ENCODE results near the gene TMEM72. TPM values are rescaled to one million over a fixed set of nuclear protein-coding genes. Genes with fewer than 3 reads are reported as not detected.

TMEM72 gene
- total RNA-seq, 4 donors from 2014 or later = not detected

DNA sequence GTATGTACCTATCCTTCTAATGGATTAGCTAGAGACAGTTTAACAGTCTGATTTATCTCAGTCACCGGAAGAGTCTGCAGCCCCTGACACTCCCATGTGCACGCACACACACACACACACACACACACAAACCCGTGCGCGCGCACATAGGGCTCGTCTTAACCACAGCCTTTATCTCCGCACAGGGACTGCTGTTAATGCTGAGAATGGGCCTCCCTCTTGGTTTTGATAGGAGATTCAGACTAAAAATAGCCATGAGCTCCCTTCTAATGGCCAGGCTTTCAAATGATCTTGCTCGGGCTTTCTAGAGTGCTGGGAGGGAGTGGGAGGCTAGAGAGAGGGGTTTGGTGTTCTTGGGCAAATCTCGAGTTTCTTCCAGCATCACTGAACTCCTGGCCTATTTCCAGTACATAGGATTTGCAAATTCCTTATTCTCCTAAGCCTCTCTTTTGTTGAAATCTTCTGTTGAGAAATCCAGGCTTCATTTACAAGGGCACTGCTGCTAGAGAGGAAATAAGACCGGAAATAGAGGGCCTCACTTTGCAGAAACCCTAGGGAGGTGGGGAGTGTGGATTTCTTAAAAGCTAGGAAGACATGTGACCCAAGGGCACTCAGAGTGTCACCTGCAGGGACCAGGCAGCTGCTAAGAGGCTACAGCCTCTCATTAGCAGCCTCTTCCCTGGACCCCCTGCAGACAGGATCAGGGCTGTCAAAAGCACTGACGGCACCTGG, 2.4 kb downstream of the TMEM72 start:
- TF ChIP-seq CTCF (IDR thresholded peaks at IDR 0.05) (no peak), POLR2A (IDR thresholded peaks at IDR 0.05) (no peak)
- 71 to 81% methylated on average over 12 of the region's 12 CpGs for WGBS, 2 donors
- no peak for DNase-seq (ENCODE audit: low spot score in 2 of 2)
- no peak overlapping the region for H3K4me3 ChIP-seq (ENCODE audit: low read depth, poor library complexity, severe bottlenecking)
- intact Hi-C loops (cut with DNase I; ENCODE audit: low total_unique reads) = no loop called here

- H3K4me3 ChIP-seq (ENCODE audit: low read depth, poor library complexity, severe bottlenecking) = no peak overlapping the region
- TF ChIP-seq POLR2A (IDR thresholded peaks at IDR 0.05) (no peak), CTCF (IDR thresholded peaks at IDR 0.05) (no peak)
- intact Hi-C loops (cut with DNase I; ENCODE audit: low total_unique reads) = no loop called here
- no peak for DNase-seq (ENCODE audit: low spot score in 2 of 2)
- WGBS, 2 donors = 83 to 93% methylated on average over 2 of the region's 2 CpGs
These were observed 3.8 kb downstream of the TMEM72 start for GRCh38 chr10:44914891-44915290.

DNA sequence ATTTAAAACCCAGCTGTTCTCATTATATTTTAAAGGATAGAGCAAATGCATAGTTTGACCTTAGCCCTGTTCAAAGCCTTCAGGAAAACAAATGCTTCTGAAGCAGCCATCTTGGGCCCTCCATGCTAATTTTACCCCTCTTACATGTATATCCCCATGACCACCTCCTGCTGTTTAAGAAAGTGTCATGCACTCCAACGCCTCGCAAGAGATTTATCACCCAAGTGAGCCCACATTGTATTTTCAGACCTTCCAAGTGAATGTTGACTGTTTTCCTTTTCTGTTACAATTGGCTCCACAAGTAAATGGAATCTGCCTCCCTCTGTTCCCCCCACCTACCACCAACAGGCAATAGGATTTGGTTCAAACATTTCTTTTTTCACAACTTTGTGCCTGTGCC, 5.3 kb downstream of the TMEM72 start:
- no peak for DNase-seq (ENCODE audit: low spot score in 2 of 2)
- 87 to 90% methylated on average over 2 of the region's 2 CpGs for WGBS, 2 donors
- intact Hi-C loops (cut with DNase I; ENCODE audit: low total_unique reads) = no loop called here
- no peak for TF ChIP-seq POLR2A (IDR thresholded peaks at IDR 0.05)
- TF ChIP-seq CTCF (IDR thresholded peaks at IDR 0.05) = no peak
- no peak overlapping the region for H3K4me3 ChIP-seq (ENCODE audit: low read depth, poor library complexity, severe bottlenecking)

GRCh38 chr10:44917848-44918247, 6.7 kb downstream of the TMEM72 start:
- DNase-seq (ENCODE audit: low spot score in 2 of 2) = peak in 1 of 2 donors; percentile 13
- TF ChIP-seq CTCF (IDR thresholded peaks at IDR 0.05) = no peak
- intact Hi-C loops (cut with DNase I; ENCODE audit: low total_unique reads) = no loop called here
- H3K4me3 ChIP-seq (ENCODE audit: low read depth, poor library complexity, severe bottlenecking) = no peak overlapping the region
- 57 to 68% methylated on average over 3 of the region's 3 CpGs for WGBS, 2 donors

- DNase-seq (ENCODE audit: low spot score in 2 of 2) = peak in 1 of 2 donors; percentile 46
- WGBS, 2 donors = 82 to 97% methylated on average over 3 of the region's 3 CpGs
- no peak for TF ChIP-seq POLR2A (IDR thresholded peaks at IDR 0.05)
- no peak overlapping the region for H3K4me3 ChIP-seq (ENCODE audit: low read depth, poor library complexity, severe bottlenecking)
- intact Hi-C loops (cut with DNase I; ENCODE audit: low total_unique reads) = no loop called here
These were observed 9.1 kb downstream of the TMEM72 start for GRCh38 chr10:44920252-44920651.

GRCh38 chr10:44921061-44921460, 9.9 kb downstream of the TMEM72 start:
- no peak overlapping the region for H3K4me3 ChIP-seq (ENCODE audit: low read depth, poor library complexity, severe bottlenecking)
- DNase-seq (ENCODE audit: low spot score in 2 of 2) = peak in 1 of 2 donors; percentile 69
- no peak for TF ChIP-seq CTCF (IDR thresholded peaks at IDR 0.05)
- no peak for TF ChIP-seq POLR2A (IDR thresholded peaks at IDR 0.05)
- WGBS, 2 donors = 91 to 93% methylated on average over 5 of the region's 5 CpGs
- intact Hi-C loops (cut with DNase I; ENCODE audit: low total_unique reads) = no loop called here

Data from lower leg skin (tissue), 4 donors.